HG02885 (cell line): Measurements from ENCODE around the gene HBS1L.

Experiments used
- ATAC-seq: cut with Tn5 transposase; IDR thresholded peaks from one replicate; pipeline ENCODE4 v1.9.1; 2021; ENCODE audit warnings: mild to moderate bottlenecking; ENCODE audit not compliant: unreplicated experiment, poor library complexity

HBS1L gene

DNA sequence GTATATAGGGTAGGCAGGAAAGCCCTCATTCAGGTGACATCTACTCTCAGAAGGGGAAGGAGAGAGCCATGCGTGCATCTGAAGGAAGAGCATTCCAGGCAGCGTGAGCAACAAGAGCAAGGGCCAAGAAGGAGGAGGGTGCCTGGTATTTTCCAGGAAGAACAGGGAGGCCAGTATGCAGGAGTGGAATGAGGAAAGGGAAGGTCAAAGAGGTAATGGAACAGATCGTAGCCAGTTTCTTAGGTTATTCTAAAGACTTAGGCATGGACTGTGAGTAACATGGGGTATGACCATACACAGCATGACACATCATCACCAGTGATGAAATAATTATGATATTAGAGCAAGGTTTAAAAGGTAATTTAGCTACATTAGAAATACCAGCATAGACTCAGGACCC, 128.8 kb downstream of the HBS1L start:
- no peak for ATAC-seq

- no peak for ATAC-seq
Observed at GRCh38 chr6:134921721-134922261, 132.8 kb downstream of the HBS1L start.

DNA sequence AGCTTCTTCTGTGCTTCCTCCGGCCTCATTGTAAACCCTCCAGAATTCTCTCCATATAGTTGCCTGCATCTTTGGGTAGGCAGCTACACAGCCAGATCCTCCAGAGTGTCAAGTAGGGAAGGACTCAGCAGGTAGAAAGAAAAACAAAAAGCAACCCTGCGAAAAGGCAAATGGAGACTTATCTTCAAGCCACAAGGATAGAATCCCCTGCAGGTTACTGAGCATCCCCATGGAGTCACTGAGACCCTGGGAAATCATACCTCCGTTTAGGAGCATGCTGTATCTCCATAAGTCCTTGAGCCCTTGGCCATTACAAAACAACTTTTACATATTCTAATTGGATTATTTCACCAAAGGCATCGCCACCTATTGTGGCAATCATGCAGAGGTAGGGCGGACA, 133.3 kb downstream of the HBS1L start:
- ATAC-seq: no peak

- ATAC-seq: no peak
Observed at GRCh38 chr6:134920422-134920821, 134.2 kb downstream of the HBS1L start.

GRCh38 chr6:134918418-134918961, 136.1 kb downstream of the HBS1L start:
- no peak for ATAC-seq

DNA sequence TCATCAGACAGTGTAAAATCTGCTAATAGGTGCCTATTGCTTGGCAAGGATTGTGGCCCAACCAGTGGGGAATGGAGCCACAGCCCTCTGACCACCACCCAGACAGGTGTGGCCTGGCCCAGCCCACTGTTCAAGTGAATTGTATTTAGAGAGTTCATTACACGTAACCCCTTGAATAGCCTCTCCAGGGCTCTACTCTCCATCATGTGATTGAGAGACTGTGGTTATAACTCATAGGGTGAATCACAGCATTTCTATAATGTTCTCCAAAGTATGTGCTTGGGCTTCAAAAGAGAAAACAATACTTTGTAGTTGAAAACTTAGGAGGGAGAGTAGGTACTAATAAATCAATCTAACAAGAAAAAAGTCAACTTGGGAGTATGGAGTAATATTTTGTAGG, 143.1 kb downstream of the HBS1L start:
- ATAC-seq: no peak

DNA sequence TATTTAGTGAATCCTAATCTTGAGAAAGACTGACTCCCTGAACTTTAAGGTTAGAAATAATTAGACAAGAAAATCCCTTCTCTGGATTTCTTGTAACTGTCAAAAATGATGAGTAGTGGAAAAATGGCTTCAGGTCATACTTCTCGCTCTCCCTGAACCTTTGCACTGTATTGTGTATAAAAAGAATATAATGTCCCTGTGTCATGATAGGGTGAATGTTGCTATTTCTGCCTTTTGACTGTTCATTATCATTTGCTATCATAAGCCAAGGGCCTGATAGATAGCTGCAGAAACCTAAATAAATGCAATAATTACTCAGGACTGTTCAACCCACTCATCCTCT, 144.1 kb downstream of the HBS1L start:
- no peak for ATAC-seq
